H1 (cell line): ENCODE results near the gene CERS3. TPM values are rescaled to one million over a fixed set of nuclear protein-coding genes. Genes with fewer than 3 reads are reported as not detected.

ENCODE experiments used
- CTBP2 ChIP-seq: IDR thresholded peaks from 2 replicates; pipeline ENCODE4 v1.7.0; 2011; ENCODE audit warnings: borderline replicate concordance, mild to moderate bottlenecking, moderate library complexity, mixed read lengths, low read length; ENCODE audit not compliant: insufficient read depth, insufficient read length
- KDM4A ChIP-seq: IDR thresholded peaks from one replicate; pipeline ENCODE4 v1.7.1; 2012; ENCODE audit warnings: low read depth, mild to moderate bottlenecking, moderate library complexity, low read length, inconsistent platforms; ENCODE audit not compliant: severe bottlenecking
- PHF8 ChIP-seq: fragments of 200-600 bp; sonication (generic); conservative IDR thresholded peaks from 2 replicates; pipeline ENCODE4 v1.7.1; 2012; ENCODE audit warnings: low read depth, mild to moderate bottlenecking, inconsistent platforms, low read length, moderate library complexity
- RNF2 ChIP-seq: fragments of 200-900, 300-1000 bp; sonication (generic); IDR thresholded peaks from 2 replicates; pipeline ENCODE4 v1.7.1; 2016; ENCODE audit warnings: borderline replicate concordance, low read depth, mild to moderate bottlenecking, antibody characterized with exemption, low read length; ENCODE audit not compliant: poor library complexity, severe bottlenecking; ENCODE audit errors: missing control alignments
- polyA plus RNA-seq, 7 experiments: library from polyadenylated mRNA; depleted of rRNA in 3 of 7; stranded (reverse) in 5 of 7; unstranded in 2 of 7; fragments of >200 nt in 5 of 7; fragments of 200-250 nt in 2 of 7; gene quantifications; 1 replicate in 5 of 7; 2 replicates in 1 of 7; 4 replicates in 1 of 7; pipeline versions ENCODE4 v1.2.1 to v1.2.3, GENCODE V29; 2011 to 2013; ENCODE audit warnings: missing spikeins in 2 of 7, mixed read lengths in 2 of 7
- total RNA-seq: library from RNA; stranded (reverse); fragmentation: NEBNext Ultra II Directional; extraction: Animal tissue kit (Norgen Biotek cat#: 25700); gene quantifications from 2 replicates; pipeline ENCODE4 v1.2.1, GENCODE V29; 2021
- TF ChIP-seq, protein P1 (sequence below): fragments of 300-600 bp; sonication (generic); IDR thresholded peaks from 2 replicates; pipeline ENCODE4 v1.7.1; 2012; ENCODE audit warnings: low read length, moderate library complexity, mild to moderate bottlenecking, inconsistent platforms; ENCODE audit not compliant: insufficient replicate concordance
- TF ChIP-seq, protein P2 (sequence below): IDR thresholded peaks from 2 replicates; pipeline ENCODE4 v1.6.1; 2012; ENCODE audit warnings: low read length, inconsistent platforms

CERS3 gene
- total and polyA plus RNA-seq, 2 of the 8 experiments (the other 6 are each of a cell fraction or from before 2014, with no cell fraction given) = 0.62 TPM; not detected in 1

DNA sequence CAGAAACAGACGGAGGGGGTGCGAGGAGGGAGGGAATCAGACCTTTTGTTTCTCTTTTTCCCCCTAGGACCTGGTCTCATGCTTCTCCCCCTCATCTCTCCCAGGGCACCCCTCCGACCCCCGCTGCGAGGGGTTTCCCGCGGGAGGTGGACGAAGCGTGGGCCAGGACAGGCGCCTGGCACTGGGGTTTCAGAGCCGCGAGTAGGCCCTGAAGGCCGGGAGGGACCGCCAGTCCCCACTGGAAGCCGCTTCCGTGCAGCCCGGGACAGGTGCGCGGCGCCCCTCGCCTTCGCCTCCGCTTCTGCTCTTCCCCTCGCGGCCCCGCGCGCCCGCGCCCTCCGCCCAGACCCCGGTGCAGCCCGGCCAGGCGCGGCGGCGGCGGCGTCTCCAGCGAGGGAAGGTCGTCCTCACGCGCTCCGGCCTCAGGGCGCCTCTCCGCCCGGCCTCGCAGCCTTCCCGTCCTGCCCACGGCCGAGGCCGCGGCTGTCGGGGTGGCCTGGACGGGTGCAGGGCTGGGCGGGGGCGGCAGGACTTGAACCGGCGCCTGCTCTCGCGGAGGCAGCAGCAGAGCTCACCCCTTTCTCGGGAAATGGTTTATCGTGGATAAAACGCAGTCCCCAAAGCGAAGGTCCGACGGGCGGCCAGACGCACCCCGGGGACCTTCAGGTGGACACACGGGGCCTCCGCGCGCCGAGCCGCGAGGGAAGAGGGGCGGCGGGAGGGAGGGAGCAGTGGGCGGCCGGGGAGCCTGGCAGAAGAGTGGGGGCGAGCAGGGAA, 155.4 kb downstream of the CERS3 start (continued):
- TF ChIP-seq, protein P1, sequence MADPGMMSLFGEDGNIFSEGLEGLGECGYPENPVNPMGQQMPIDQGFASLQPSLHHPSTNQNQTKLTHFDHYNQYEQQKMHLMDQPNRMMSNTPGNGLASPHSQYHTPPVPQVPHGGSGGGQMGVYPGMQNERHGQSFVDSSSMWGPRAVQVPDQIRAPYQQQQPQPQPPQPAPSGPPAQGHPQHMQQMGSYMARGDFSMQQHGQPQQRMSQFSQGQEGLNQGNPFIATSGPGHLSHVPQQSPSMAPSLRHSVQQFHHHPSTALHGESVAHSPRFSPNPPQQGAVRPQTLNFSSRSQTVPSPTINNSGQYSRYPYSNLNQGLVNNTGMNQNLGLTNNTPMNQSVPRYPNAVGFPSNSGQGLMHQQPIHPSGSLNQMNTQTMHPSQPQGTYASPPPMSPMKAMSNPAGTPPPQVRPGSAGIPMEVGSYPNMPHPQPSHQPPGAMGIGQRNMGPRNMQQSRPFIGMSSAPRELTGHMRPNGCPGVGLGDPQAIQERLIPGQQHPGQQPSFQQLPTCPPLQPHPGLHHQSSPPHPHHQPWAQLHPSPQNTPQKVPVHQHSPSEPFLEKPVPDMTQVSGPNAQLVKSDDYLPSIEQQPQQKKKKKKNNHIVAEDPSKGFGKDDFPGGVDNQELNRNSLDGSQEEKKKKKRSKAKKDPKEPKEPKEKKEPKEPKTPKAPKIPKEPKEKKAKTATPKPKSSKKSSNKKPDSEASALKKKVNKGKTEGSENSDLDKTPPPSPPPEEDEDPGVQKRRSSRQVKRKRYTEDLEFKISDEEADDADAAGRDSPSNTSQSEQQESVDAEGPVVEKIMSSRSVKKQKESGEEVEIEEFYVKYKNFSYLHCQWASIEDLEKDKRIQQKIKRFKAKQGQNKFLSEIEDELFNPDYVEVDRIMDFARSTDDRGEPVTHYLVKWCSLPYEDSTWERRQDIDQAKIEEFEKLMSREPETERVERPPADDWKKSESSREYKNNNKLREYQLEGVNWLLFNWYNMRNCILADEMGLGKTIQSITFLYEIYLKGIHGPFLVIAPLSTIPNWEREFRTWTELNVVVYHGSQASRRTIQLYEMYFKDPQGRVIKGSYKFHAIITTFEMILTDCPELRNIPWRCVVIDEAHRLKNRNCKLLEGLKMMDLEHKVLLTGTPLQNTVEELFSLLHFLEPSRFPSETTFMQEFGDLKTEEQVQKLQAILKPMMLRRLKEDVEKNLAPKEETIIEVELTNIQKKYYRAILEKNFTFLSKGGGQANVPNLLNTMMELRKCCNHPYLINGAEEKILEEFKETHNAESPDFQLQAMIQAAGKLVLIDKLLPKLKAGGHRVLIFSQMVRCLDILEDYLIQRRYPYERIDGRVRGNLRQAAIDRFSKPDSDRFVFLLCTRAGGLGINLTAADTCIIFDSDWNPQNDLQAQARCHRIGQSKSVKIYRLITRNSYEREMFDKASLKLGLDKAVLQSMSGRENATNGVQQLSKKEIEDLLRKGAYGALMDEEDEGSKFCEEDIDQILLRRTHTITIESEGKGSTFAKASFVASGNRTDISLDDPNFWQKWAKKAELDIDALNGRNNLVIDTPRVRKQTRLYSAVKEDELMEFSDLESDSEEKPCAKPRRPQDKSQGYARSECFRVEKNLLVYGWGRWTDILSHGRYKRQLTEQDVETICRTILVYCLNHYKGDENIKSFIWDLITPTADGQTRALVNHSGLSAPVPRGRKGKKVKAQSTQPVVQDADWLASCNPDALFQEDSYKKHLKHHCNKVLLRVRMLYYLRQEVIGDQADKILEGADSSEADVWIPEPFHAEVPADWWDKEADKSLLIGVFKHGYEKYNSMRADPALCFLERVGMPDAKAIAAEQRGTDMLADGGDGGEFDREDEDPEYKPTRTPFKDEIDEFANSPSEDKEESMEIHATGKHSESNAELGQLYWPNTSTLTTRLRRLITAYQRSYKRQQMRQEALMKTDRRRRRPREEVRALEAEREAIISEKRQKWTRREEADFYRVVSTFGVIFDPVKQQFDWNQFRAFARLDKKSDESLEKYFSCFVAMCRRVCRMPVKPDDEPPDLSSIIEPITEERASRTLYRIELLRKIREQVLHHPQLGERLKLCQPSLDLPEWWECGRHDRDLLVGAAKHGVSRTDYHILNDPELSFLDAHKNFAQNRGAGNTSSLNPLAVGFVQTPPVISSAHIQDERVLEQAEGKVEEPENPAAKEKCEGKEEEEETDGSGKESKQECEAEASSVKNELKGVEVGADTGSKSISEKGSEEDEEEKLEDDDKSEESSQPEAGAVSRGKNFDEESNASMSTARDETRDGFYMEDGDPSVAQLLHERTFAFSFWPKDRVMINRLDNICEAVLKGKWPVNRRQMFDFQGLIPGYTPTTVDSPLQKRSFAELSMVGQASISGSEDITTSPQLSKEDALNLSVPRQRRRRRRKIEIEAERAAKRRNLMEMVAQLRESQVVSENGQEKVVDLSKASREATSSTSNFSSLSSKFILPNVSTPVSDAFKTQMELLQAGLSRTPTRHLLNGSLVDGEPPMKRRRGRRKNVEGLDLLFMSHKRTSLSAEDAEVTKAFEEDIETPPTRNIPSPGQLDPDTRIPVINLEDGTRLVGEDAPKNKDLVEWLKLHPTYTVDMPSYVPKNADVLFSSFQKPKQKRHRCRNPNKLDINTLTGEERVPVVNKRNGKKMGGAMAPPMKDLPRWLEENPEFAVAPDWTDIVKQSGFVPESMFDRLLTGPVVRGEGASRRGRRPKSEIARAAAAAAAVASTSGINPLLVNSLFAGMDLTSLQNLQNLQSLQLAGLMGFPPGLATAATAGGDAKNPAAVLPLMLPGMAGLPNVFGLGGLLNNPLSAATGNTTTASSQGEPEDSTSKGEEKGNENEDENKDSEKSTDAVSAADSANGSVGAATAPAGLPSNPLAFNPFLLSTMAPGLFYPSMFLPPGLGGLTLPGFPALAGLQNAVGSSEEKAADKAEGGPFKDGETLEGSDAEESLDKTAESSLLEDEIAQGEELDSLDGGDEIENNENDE = no peak
- TF ChIP-seq PHF8 = 0 out of 2 replicates have a peak, but pooled peaks have one; percentile 31
- TF ChIP-seq, protein P2, sequence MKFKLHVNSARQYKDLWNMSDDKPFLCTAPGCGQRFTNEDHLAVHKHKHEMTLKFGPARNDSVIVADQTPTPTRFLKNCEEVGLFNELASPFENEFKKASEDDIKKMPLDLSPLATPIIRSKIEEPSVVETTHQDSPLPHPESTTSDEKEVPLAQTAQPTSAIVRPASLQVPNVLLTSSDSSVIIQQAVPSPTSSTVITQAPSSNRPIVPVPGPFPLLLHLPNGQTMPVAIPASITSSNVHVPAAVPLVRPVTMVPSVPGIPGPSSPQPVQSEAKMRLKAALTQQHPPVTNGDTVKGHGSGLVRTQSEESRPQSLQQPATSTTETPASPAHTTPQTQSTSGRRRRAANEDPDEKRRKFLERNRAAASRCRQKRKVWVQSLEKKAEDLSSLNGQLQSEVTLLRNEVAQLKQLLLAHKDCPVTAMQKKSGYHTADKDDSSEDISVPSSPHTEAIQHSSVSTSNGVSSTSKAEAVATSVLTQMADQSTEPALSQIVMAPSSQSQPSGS = no peak
- TF ChIP-seq CTBP2 = no peak
- peak; percentile 93 for TF ChIP-seq KDM4A
- TF ChIP-seq RNF2 = peak; percentile 60
